HFF-Myc (cell line): Measurements from ENCODE around the gene CNTNAP3.
"Not testable (repeated sequence)": the region's sequence is repeated elsewhere in the genome, so short reads cannot be mapped to it uniquely, and the experiment has no call there.

ENCODE experiments used
- DNase-seq: peaks from one replicate; pipeline ENCODE4 v3.0.0-alpha.2; 2011; ENCODE audit warnings: low read depth; ENCODE audit errors: extremely low read depth
- H3K4me3 ChIP-seq: replicated peaks from 2 replicates; pipeline ENCODE4 v1.5.1; 2011; ENCODE audit warnings: low read depth, mild to moderate bottlenecking, control low read depth, low read length

Gene CNTNAP3

GRCh38 chr9:39028168-39028567, 259.8 kb downstream of the CNTNAP3 start:
- H3K4me3 ChIP-seq, DNase-seq: not testable (repeated sequence)

- DNase-seq, H3K4me3 ChIP-seq: not testable (repeated sequence)
Measured at GRCh38 chr9:39025911-39026588, 261.9 kb downstream of the CNTNAP3 start.
